Measurements from ENCODE around the gene CCNL1.
"Not testable (repeated sequence)": the region's sequence is repeated elsewhere in the genome, so short reads cannot be mapped to it uniquely, and the experiment has no call there.

CCNL1 gene

GRCh38 chr3:157190380-157190872 is 30.5 kb upstream of the CCNL1 start:
- DNase-seq (ENCODE audit: low read depth): no peak

GRCh38 chr3:157188391-157188790 is 28.4 kb upstream of the CCNL1 start:
- DNase-seq (ENCODE audit: low read depth): no peak
- TF ChIP-seq CTCF (IDR thresholded peaks at IDR 0.05; ENCODE audit: control insufficient read depth, insufficient read depth, low read depth, low read length, missing control alignments): no peak
- no peak overlapping the region for H3K4me3 ChIP-seq (ENCODE audit: control insufficient read depth, low read depth, low read length)

More at GRCh38 chr3:157190380-157190872, 30.5 kb upstream of the CCNL1 start:
- H3K4me3 ChIP-seq (ENCODE audit: control insufficient read depth, low read depth, low read length): no peak overlapping the region
- TF ChIP-seq CTCF (IDR thresholded peaks at IDR 0.05; ENCODE audit: control insufficient read depth, insufficient read depth, low read depth, low read length, missing control alignments): no peak

- no peak for DNase-seq (ENCODE audit: low read depth)
- TF ChIP-seq CTCF (IDR thresholded peaks at IDR 0.05; ENCODE audit: control insufficient read depth, insufficient read depth, low read depth, low read length, missing control alignments): peak; percentile 36
- no peak overlapping the region for H3K4me3 ChIP-seq (ENCODE audit: control insufficient read depth, low read depth, low read length)
These were observed 22.9 kb upstream of the CCNL1 start for GRCh38 chr3:157182879-157183278.

- H3K4me3 ChIP-seq (ENCODE audit: control insufficient read depth, low read depth, low read length): no peak overlapping the region
- TF ChIP-seq CTCF (IDR thresholded peaks at IDR 0.05; ENCODE audit: control insufficient read depth, insufficient read depth, low read depth, low read length, missing control alignments): no peak
- DNase-seq (ENCODE audit: low read depth): no peak
These were observed 20.3 kb upstream of the CCNL1 start for GRCh38 chr3:157180262-157180661.

GRCh38 chr3:157179365-157179803 is 19.4 kb upstream of the CCNL1 start:
- DNase-seq (ENCODE audit: low read depth): no peak
- H3K4me3 ChIP-seq (ENCODE audit: control insufficient read depth, low read depth, low read length): no peak overlapping the region
- no peak for TF ChIP-seq CTCF (IDR thresholded peaks at IDR 0.05; ENCODE audit: control insufficient read depth, insufficient read depth, low read depth, low read length, missing control alignments)

GRCh38 chr3:157178503-157179364 is 18.8 kb upstream of the CCNL1 start:
- not testable (repeated sequence) for DNase-seq (ENCODE audit: low read depth); H3K4me3 ChIP-seq (ENCODE audit: control insufficient read depth, low read depth, low read length)

- not testable (repeated sequence) for H3K4me3 ChIP-seq (ENCODE audit: control insufficient read depth, low read depth, low read length); DNase-seq (ENCODE audit: low read depth)
These were observed 18.0 kb upstream of the CCNL1 start for GRCh38 chr3:157177801-157178453.
